GM10248 (cell line): ENCODE data around the gene SSX2IP.

Source experiments
- CTCF ChIA-PET: fragments of 300-600 bp; sonication (Branson Sonifier 250); formaldehyde crosslinking; extraction: SDS; loops from one replicate; lab custom pipeline; 2021; ENCODE audit warnings: antibody characterized with exemption; lab: Yijun Ruan, JAX
- POLR2A ChIA-PET: fragments of 350-650 bp; sonication (Branson Sonifier 250); formaldehyde crosslinking; extraction: SDS; loops from one replicate; lab custom pipeline; 2020; ENCODE audit warnings: antibody characterized with exemption; lab: Yijun Ruan, JAX
- DNase-seq: peaks from one replicate; pipeline ENCODE4 v3.0.0; 2012; ENCODE audit errors: extremely low spot score
- TF ChIP-seq, protein P1 (sequence below): IDR thresholded peaks from 2 replicates; pipeline ENCODE4 v1.5.1; 2012; ENCODE audit warnings: mild to moderate bottlenecking, low read depth; ENCODE audit errors: extremely low read depth, missing control alignments, control extremely low read depth

The SSX2IP gene

DNA sequence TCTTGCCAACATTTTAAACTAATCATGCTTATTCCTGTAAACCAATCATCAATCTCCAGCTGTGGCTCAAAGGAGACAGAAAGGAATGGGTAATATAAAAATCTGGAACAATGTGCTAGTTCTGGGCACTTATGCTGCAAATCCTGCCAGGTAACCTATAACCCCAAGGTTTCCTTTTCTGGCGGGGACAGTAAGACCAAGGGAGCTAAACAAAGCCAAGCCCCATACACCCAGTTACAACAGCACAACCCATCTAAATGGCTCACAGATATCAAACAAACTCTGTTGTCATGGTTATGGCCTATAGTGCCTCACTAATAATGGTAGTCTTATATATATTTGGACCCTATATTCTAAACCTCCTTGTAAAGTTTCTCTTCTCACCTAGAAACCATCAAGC is 79.2 kb downstream of the SSX2IP start:
- TF ChIP-seq, protein P1, sequence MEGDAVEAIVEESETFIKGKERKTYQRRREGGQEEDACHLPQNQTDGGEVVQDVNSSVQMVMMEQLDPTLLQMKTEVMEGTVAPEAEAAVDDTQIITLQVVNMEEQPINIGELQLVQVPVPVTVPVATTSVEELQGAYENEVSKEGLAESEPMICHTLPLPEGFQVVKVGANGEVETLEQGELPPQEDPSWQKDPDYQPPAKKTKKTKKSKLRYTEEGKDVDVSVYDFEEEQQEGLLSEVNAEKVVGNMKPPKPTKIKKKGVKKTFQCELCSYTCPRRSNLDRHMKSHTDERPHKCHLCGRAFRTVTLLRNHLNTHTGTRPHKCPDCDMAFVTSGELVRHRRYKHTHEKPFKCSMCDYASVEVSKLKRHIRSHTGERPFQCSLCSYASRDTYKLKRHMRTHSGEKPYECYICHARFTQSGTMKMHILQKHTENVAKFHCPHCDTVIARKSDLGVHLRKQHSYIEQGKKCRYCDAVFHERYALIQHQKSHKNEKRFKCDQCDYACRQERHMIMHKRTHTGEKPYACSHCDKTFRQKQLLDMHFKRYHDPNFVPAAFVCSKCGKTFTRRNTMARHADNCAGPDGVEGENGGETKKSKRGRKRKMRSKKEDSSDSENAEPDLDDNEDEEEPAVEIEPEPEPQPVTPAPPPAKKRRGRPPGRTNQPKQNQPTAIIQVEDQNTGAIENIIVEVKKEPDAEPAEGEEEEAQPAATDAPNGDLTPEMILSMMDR, result no peak
- DNase-seq, result no peak
- ChIA-PET POLR2A (no interaction called here), CTCF (interaction anchor here (1.0 to 2.1 kb wide), 4 partner anchors 9 to 154 kb away, joined by 3 to 5 read pairs (median 4); no protein-coding TSS in a partner anchor)

DNA sequence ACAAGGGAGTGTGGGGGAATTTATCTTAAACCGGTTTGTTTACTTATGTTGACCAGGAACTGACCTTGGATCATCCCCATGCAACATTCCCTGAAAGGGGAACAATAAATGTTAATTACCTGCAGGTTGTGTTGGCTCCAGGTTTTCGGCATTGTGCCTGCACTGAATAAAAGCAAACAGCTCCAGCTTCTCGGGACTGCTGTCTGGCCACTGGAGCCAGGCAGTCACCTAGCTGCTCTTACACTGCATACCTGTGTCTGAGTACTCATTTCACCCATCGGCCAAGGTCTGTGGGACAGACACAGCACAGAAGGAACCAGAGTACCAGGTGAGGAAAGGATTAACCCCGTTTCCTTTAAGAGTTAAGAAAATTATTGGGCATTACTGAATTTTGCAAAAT is 83.3 kb downstream of the SSX2IP start:
- TF ChIP-seq, protein P1, result no peak
- DNase-seq, result no peak
- CTCF ChIA-PET, result interaction anchor here (0.7 to 4.1 kb wide), 7 partner anchors 9 to 165 kb away, joined by 3 to 23 read pairs (median 3); partner anchors contain the start of gene CTBS
- POLR2A ChIA-PET, result no interaction called here

DNA sequence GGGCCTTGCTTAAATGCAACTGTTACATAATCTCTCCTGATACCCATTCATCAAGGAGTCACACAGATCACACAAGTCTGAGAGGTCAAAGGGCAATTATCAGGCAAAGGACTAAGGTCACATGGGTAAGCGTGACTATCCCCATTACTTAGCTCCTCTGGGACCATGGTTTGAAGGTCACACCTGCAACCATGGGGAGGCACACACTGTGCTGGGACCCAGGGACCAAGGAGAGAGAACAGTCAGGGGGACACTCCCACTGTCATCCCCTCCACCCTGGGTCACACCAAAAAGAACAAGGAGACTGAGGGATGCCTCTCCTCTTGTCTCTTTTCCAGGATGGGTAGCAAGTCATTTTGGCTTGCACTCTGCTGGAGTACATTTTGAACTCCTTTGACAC is 85.1 kb downstream of the SSX2IP start:
- ChIA-PET POLR2A (no interaction called here), CTCF (interaction anchor here (0.8 to 4.1 kb wide), 4 partner anchors 14 to 464 kb away, joined by 3 to 23 read pairs (median 4); partner anchors contain the start of gene CTBS)
- TF ChIP-seq, protein P1, result no peak
- no peak for DNase-seq

DNA sequence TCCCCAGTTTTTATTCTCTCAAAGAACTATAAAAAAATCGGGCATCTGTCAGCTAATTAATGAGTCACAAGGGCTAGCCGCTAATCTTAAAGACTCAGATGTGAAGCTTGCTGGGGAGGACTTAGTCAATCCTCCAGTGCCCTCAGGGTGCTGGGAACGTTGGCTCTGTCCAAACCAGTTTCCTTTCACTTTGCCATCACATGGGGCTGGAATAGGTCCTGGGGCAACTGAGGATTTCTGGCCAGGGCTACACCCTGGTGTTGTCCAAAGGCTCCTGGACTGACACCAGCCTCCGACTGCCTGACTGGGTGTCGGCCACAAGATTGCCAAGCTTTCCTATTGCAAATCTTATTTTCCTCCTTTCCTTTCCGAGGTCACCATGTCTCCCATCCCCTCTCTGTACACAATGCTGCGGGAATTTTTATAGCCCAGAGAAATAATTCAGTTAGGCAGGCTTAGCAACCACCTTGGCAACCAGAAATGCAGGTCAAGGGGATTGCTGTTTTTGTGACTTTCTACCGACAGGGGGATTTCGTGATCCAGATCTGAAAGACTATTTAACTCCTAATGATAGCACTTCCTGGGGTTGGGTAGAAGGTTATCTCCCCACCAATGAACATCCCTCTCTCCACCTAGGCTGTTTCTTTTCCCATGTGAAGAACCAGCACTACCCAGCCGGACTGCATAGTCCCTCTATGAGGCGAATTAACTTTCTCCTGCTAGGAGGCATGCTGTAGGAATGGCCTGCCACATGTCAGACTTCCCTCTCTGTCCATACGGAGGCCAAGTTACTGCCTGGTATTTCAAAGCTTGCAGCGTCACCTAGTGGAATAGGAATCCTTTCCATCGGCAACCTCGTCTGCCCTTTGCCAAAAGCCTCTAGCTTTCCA is 86.1 kb downstream of the SSX2IP start:
- ChIA-PET CTCF (interaction anchor here (1.1 to 1.6 kb wide), 3 partner anchors 16 to 149 kb away, joined by 3 to 7 read pairs (median 3); no protein-coding TSS in a partner anchor), POLR2A (no interaction called here)
- TF ChIP-seq, protein P1, result no peak
- no peak for DNase-seq

DNA sequence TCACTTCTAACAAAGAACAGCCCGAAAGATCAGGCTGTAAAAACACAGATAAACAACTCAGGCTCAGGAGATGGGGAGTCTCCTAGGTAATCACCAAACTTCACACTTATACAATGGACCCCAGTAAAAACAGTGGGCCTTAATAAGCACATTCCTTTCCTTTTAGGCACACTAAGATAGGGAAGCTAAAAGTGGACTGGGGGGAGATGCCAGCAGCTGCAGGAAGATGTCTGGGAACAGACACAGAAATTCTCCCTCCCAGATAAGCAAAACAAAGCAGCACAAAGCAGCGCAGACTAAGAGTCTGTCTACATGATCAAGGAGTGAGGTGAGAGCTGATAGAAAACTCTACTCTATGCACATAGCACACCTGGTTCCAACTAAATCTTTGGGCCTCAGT is 87.0 kb downstream of the SSX2IP start:
- CTCF ChIA-PET, result interaction anchor here (1.2 to 1.6 kb wide), 3 partner anchors 13 to 128 kb away, joined by 3 to 7 read pairs (median 4); no protein-coding TSS in a partner anchor
- POLR2A ChIA-PET, result no interaction called here
- TF ChIP-seq, protein P1, result no peak
- DNase-seq, result no peak

DNA sequence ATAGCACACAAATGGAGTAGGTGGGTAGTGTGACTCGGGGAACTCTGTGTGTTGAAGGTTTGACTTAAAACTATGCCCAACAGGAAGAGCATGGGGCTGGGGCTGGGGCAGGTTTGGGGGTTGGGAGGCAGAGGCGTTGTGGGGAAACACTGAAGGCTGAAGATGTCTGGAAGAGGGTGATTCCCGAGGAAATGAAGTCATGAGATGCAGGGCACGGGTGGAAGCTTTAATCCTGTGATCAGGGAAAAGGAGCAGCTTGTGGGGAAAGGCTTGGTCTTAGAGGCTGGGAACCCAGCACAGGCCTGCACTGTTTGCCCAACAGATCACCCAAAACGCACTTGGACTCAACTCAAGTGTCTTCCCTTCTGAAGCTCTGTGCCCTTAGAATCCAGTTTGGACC is 89.5 kb downstream of the SSX2IP start:
- POLR2A ChIA-PET, result no interaction called here
- TF ChIP-seq, protein P1, result no peak
- DNase-seq, result no peak
- CTCF ChIA-PET, result interaction anchor here (1.2 to 2.9 kb wide), 4 partner anchors 9 to 158 kb away, joined by 4 to 12 read pairs (median 4); partner anchors contain the start of gene CTBS
